ENCODE measurements around the gene TNS3.

Gene TNS3

GRCh38 chr7:47225387-47226131 is 356.4 kb downstream of the TNS3 start:
- DNase-seq (ENCODE audit: low read depth), result no peak

All from stimulated activated CD4-positive, alpha-beta T cell treated with anti-CD3 and anti-CD28 coated beads, Interleukin-2, amount 100 ng/mL, for 4 hours (primary cell).